Measurements from ENCODE around the gene DTNA. TPM values are rescaled to one million over a fixed set of nuclear protein-coding genes. Genes with fewer than 3 reads are reported as not detected.

DTNA gene
- total RNA-seq (22.3 TPM), polyA plus RNA-seq (ENCODE audit: insufficient read depth, low read depth, low replicate concordance) (6.2 TPM)
- long read RNA-seq, donor 1: 0 reads
- long read RNA-seq, donor 2: 0 reads
- long read RNA-seq, donor 3, partial matches to known transcripts: 10 of 10 reads
- long read RNA-seq, donor 3, other reads (novel, unspliced or antisense): 0 of 10 reads
- long read RNA-seq, donor 4: 0 reads
- long read RNA-seq, donor 5: 0 reads
- long read RNA-seq, donor 6: 0 reads
- long read RNA-seq, donor 7, partial matches to known transcripts: 1 of 5 reads
- long read RNA-seq, donor 7, other reads (novel, unspliced or antisense): 4 of 5 reads
- long read RNA-seq, donor 8: 0 reads
- long read RNA-seq, donor 9: 0 reads
- long read RNA-seq, donor 10, partial matches to known transcripts: 0 of 1 reads
- long read RNA-seq, donor 10, other reads (novel, unspliced or antisense): 0 of 1 reads

- intact Hi-C loops (cut with DNase I): no loop called here
- Histone ChIP-seq H3K4me1 (ENCODE audit: control insufficient read depth in 2 of 3, insufficient read depth in 2 of 3, low read depth in 1 of 3, low read length in 3 of 3) (peaks cover 0 to 2% (median 0%) of the 10 kb centered on the region in 3 donors), H3K27me3 (ENCODE audit: control insufficient read depth, insufficient read depth, low read length) (no peaks in the 10 kb centered on the region), H3K27ac (ENCODE audit: low read depth in 2 of 2, low read length in 2 of 2) (peak within 1 kb of the TSS in 1 of 2 donors; percentile 4), H3K36me3 (ENCODE audit: control insufficient read depth in 2 of 3, insufficient read depth in 3 of 3, low read length in 3 of 3) (no peaks in the 10 kb centered on the region), H3K4me3 (ENCODE audit: low read length in 3 of 3) (peak within 1 kb of the TSS; percentile 23 to 63 (median 48)), H3K9me3 (ENCODE audit: control insufficient read depth in 2 of 3, insufficient read depth in 1 of 3, low read length in 3 of 3) (no peaks in the 10 kb centered on the region), H3K9ac (ENCODE audit: low read length in 3 of 3) (peak within 1 kb of the TSS in 2 of 3 donors; percentile 17 to 46)
- FAIRE-seq: no peak
- DNase-seq: peak in 3 of 5 donors; percentile 46 to 94 (median 92)
- no peak for TF ChIP-seq CTCF (IDR thresholded peaks at IDR 0.05; ENCODE audit: borderline replicate concordance, extremely low read depth, insufficient read depth)
Observed at GRCh38 chr18:34709750-34710441, at the start of gene DTNA. DTNA (plus strand) TSS chr18:34710298; CDS start chr18:34755977, 45,679 bp downstream.

- FAIRE-seq (no peak), DNase-seq (no peak)
- H3K9ac ChIP-seq (ENCODE audit: low read length in 3 of 3): no peak overlapping the region
- no peaks in the 10 kb centered on the region for H3K27me3 ChIP-seq (ENCODE audit: control insufficient read depth, insufficient read depth, low read length)
- no peak overlapping the region for H3K4me3 ChIP-seq (ENCODE audit: low read length in 3 of 3)
- H3K36me3 ChIP-seq (ENCODE audit: control insufficient read depth in 2 of 3, insufficient read depth in 3 of 3, low read length in 3 of 3): no peaks in the 10 kb centered on the region
- H3K4me1 ChIP-seq (ENCODE audit: control insufficient read depth in 2 of 3, insufficient read depth in 2 of 3, low read depth in 1 of 3, low read length in 3 of 3): no peaks in the 10 kb centered on the region
- no peaks in the 10 kb centered on the region for H3K9me3 ChIP-seq (ENCODE audit: control insufficient read depth in 2 of 3, insufficient read depth in 1 of 3, low read length in 3 of 3)
- no peak overlapping the region for H3K27ac ChIP-seq (ENCODE audit: low read depth in 2 of 2, low read length in 2 of 2)
- intact Hi-C loops (cut with DNase I): no loop called here
- no peak for TF ChIP-seq CTCF (IDR thresholded peaks at IDR 0.05; ENCODE audit: borderline replicate concordance, extremely low read depth, insufficient read depth)
Observed at GRCh38 chr18:34660572-34660971, 49.5 kb upstream of the DTNA start.

GRCh38 chr18:34661464-34662087, 48.5 kb upstream of the DTNA start:
- Histone ChIP-seq H3K36me3 (ENCODE audit: control insufficient read depth in 2 of 3, insufficient read depth in 3 of 3, low read length in 3 of 3) (no peaks in the 10 kb centered on the region), H3K27me3 (ENCODE audit: control insufficient read depth, insufficient read depth, low read length) (no peaks in the 10 kb centered on the region), H3K27ac (ENCODE audit: low read depth in 2 of 2, low read length in 2 of 2) (no peak overlapping the region), H3K4me3 (ENCODE audit: low read length in 3 of 3) (no peak overlapping the region), H3K4me1 (ENCODE audit: control insufficient read depth in 2 of 3, insufficient read depth in 2 of 3, low read depth in 1 of 3, low read length in 3 of 3) (no peaks in the 10 kb centered on the region), H3K9me3 (ENCODE audit: control insufficient read depth in 2 of 3, insufficient read depth in 1 of 3, low read length in 3 of 3) (no peaks in the 10 kb centered on the region), H3K9ac (ENCODE audit: low read length in 3 of 3) (no peak overlapping the region)
- peak in 2 of 5 donors; percentile 51 to 65 for DNase-seq
- no peak for FAIRE-seq
- peak; percentile 71 for TF ChIP-seq CTCF (IDR thresholded peaks at IDR 0.05; ENCODE audit: borderline replicate concordance, extremely low read depth, insufficient read depth)
- intact Hi-C loops (cut with DNase I): no loop called here
